Measurements from ENCODE around the gene TMEM221.

TMEM221 gene

GRCh38 chr19:17389288-17389687, 59.2 kb downstream of the TMEM221 start:
- intact Hi-C loops (cut with DNase I) = no loop called here

GRCh38 chr19:17385878-17386611, 62.4 kb downstream of the TMEM221 start:
- DNase-seq = peak in 7 of 10 donors; percentile 31 to 94 (median 47)
- intact Hi-C loops (cut with DNase I) = no loop called here

More at GRCh38 chr19:17389288-17389687, 59.2 kb downstream of the TMEM221 start:
- no peak for DNase-seq

All from posterior cingulate gyrus (tissue), 11 donors.